Tibial nerve (tissue), 3 donors: ENCODE results near the gene GSTT4.

ENCODE experiments used
- POLR2A ChIP-seq, 2 donors: fragments of 450-650 bp; IDR thresholded peaks; one replicate each; pipeline ENCODE4 v1.6.1; 2017; ENCODE audit warnings: antibody characterized with exemption in 2 of 2, mild to moderate bottlenecking in 2 of 2, moderate library complexity in 2 of 2
- TF ChIP-seq, protein P1 (sequence below), 5 experiments: fragments of 200-600 bp in 3 of 5; fragments of 450-650 bp in 2 of 5; sonication (generic) in 3 of 5; IDR thresholded peaks; one replicate each; pipeline ENCODE4 v1.5.1; 2016 to 2019; ENCODE audit warnings: antibody characterized with exemption in 5 of 5, mild to moderate bottlenecking in 3 of 5, moderate library complexity in 2 of 5

DNA sequence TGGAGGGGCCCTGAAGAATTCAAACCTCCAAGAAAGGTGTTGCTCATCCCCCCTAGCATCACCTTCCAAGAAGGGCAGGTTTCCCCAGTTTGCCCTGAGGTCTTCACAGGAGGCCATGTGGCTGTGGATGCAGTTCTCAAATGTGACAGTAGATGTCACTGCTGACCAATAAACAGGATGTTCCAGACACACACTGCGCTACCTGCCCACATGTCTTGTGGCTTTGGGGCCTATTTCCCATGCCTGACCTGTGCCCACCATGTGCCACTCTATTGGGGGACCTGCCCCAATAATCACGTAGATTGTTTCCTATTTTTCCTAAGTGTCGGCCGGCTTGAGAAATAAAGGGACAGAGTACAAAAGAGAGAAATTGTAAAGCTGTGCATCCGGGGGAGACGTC, 20.8 kb downstream of the GSTT4 start:
- TF ChIP-seq, protein P1, sequence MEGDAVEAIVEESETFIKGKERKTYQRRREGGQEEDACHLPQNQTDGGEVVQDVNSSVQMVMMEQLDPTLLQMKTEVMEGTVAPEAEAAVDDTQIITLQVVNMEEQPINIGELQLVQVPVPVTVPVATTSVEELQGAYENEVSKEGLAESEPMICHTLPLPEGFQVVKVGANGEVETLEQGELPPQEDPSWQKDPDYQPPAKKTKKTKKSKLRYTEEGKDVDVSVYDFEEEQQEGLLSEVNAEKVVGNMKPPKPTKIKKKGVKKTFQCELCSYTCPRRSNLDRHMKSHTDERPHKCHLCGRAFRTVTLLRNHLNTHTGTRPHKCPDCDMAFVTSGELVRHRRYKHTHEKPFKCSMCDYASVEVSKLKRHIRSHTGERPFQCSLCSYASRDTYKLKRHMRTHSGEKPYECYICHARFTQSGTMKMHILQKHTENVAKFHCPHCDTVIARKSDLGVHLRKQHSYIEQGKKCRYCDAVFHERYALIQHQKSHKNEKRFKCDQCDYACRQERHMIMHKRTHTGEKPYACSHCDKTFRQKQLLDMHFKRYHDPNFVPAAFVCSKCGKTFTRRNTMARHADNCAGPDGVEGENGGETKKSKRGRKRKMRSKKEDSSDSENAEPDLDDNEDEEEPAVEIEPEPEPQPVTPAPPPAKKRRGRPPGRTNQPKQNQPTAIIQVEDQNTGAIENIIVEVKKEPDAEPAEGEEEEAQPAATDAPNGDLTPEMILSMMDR (IDR thresholded peaks at IDR 0.05): peak in 2 of 5 experiments; percentile 55 to 62
- TF ChIP-seq POLR2A (IDR thresholded peaks at IDR 0.05): no peak
